H7 (cell line): ENCODE results near the gene PDIK1L. TPM values are rescaled to one million over a fixed set of nuclear protein-coding genes. Genes with fewer than 3 reads are reported as not detected.

ENCODE experiments used
- DNase-seq: peaks from one replicate; pipeline ENCODE4 v3.0.0; 2012
- H3K27me3 ChIP-seq: 2 replicates; pipeline ENCODE4 v1.6.0; 2011; ENCODE audit warnings: mild to moderate bottlenecking, low read length; ENCODE audit not compliant: control insufficient read depth, insufficient read depth
- H3K36me3 ChIP-seq: replicated peaks from 2 replicates; pipeline ENCODE4 v1.5.1; 2011; ENCODE audit warnings: low read length; ENCODE audit not compliant: control insufficient read depth, insufficient read depth
- H3K4me3 ChIP-seq: 2 replicates; pipeline ENCODE4 v1.5.1; 2011; ENCODE audit warnings: low read depth, mild to moderate bottlenecking, control low read depth, low read length, moderate library complexity; ENCODE audit not compliant: insufficient read depth
- total RNA-seq: library from RNA; depleted of rRNA; stranded (reverse); fragments of >200 nt; shearing (Covaris generic); gene quantifications from 2 replicates; pipeline ENCODE4 v1.2.3, GENCODE V29; 2014

The PDIK1L gene
- total RNA-seq, 1 experiment from 2014 or later, result 6.0 TPM

DNA sequence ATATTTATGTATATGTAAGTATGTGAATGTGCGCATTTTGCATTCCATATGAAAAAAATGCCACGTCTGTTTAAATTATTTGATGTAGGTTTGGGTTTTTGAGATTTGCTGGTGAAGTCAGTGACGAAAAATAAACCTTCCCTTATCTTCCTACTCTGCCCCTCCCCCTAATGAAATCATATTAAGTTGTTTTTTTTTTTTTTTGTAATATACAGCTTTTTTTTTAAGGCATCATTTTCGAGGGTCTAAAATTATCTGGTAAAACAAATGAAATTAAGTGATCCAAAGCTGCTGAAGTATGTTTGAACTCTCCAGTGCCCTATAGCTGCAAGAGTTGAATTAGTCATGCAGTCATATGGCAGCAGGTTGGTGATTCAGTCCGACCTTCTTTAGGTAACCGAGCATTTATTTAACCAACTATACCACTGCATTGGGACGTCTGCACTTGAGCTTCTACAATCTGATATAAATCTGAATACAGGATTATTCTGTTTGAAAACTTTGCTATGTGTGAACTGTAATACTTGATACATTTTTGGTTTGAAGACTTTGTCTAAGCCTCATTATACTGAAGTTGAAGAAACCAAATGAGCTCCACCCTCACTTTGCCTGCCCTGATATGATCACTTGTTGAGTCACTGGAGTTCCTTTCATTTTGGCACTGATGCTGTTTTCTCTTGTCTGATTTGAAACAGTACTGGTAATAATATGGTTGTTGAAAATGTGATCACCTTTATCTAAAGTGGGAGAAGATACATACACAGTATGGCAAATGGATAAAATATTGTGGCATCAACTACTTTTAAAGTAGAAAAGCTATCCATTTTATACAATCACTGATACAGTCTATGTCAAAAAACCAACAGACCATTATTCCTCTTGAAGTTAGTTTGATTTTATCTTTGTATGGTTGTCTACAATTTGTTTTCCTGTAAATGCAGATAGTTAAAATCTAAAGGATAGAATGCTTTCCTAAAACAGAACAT is 11.7 kb downstream of the PDIK1L start:
- DNase-seq, result no peak
- no peaks in the 10 kb centered on the region for H3K27me3 ChIP-seq
- H3K4me3 ChIP-seq, result no peak overlapping the region
- H3K36me3 ChIP-seq, result peaks cover 2% of the 10 kb centered on the region; the same call in 1 of the 2 replicates

DNA sequence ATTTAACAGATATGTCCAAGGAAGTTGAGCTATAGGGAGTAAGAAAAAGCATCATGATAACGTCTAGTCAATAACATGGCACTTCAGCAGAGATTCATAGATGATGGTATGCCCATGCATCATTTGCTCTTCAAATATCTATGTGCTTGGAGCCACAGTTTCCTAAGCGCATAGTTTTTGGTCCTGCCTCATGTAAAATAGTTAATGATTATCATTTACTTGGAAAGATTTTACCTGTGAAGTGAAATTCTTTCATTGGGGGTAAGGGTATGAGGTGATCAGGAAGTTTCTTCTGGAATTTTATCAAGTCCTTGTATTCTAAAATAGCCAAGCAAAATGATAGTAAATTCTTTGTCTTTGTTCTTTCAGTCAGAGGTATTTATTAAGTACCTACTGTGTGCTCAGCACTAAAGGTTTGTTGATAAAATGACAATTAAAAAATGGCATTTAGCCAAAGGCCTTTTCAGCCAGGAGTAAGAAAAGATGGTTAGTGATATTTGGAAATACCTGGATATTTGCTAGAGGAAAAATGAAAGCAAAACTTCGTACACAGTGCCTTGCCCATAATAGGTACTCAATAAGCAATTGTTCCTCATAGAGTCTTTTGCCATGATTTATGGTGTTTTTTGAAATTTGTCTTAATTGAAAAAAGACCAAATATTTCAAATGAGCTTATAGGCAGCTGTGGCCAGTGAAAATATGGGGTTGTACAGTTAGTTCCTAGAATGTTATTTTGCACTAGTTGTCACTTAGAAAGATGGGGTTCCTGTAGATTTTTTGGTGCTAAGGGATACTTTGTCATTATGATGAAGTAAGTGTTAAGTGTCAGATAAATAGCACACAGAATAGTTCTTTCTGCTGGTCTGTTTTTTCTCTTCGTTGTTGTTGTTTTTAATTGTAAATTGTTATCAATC is 13.1 kb downstream of the PDIK1L start:
- Histone ChIP-seq H3K36me3 (peaks cover 2% of the 10 kb centered on the region; the same call in 1 of the 2 replicates), H3K4me3 (no peak overlapping the region), H3K27me3 (no peaks in the 10 kb centered on the region)
- no peak for DNase-seq

DNA sequence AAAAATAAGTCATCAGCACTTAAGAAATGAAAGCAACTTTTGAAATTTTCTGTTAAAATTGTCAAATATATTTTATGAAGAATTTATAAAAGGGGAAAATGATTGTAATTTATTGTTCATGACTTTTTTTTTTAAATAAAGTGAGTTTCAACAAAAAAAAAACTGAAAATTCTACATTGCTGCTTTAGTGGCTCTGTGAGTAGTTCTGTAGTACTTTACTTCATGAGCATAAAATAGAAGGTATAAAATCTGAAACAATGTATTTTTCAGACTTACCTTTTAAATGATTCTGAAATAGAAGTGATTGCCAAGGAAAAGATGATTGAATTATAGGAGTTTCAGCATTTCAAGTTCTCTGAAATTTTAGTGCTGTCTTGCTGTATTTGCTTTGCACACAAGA is 13.8 kb downstream of the PDIK1L start:
- Histone ChIP-seq H3K4me3 (no peak overlapping the region), H3K36me3 (peaks cover 2% of the 10 kb centered on the region; the same call in 1 of the 2 replicates), H3K27me3 (no peaks in the 10 kb centered on the region)
- no peak for DNase-seq

DNA sequence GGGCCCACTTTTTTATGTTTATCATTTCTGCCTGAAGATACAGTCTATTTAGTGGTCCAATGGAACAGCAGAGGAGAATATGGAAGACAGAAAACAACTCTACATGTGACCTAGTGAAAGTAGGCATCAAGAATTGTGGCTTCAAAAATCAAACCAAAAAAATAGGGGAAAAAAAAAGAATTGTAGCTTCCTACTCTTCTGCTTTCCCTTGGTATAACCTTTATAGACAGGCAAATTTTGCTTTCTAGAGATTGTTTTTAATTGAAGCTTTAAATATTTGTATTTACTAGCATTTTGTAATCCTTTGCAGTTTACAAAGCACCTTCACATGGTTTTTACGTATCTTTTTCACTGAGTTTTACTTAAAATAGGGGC is 14.3 kb downstream of the PDIK1L start:
- DNase-seq, result no peak
- H3K36me3 ChIP-seq, result peaks cover 2% of the 10 kb centered on the region; the same call in 1 of the 2 replicates
- H3K4me3 ChIP-seq, result no peak overlapping the region
- H3K27me3 ChIP-seq, result no peaks in the 10 kb centered on the region

DNA sequence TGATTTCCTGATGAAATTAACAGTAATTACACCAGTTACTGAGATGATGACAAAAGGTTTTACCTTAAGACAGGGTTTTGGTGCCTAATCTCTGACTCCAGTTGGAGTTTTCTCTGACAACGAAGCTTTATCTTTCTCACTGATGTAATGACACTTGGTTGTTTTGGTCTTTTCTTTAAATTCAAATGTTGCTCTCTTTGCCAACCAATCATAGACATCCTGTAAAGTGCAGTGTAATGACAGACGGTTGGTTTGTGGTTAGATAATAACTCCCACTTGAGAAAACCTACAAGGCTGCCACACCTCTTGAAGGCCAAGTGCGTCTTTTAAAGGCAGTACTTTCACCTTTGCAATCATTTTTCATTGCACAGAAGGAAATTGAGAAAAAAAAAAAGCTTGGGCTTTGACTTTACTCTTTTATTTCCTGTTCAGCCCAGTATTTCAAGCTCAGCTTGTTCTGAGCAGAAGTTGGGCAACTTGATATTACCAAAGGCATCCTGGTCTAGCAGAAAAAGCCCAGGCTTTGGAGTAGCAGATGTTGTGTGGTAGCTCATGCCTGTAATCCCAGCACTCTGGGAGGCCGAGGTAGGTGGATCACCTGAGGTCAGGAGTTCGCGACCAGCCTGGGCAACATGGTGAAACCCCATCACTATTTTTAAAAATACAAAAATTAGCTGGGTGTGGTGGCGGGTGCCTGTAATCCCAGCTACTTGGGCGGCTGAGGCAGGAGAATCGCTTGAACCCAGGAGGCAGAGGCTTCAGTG is 14.9 kb downstream of the PDIK1L start:
- DNase-seq, result no peak
- Histone ChIP-seq H3K27me3 (no peaks in the 10 kb centered on the region), H3K36me3 (peaks cover 2% of the 10 kb centered on the region; the same call in 1 of the 2 replicates), H3K4me3 (no peak overlapping the region)

DNA sequence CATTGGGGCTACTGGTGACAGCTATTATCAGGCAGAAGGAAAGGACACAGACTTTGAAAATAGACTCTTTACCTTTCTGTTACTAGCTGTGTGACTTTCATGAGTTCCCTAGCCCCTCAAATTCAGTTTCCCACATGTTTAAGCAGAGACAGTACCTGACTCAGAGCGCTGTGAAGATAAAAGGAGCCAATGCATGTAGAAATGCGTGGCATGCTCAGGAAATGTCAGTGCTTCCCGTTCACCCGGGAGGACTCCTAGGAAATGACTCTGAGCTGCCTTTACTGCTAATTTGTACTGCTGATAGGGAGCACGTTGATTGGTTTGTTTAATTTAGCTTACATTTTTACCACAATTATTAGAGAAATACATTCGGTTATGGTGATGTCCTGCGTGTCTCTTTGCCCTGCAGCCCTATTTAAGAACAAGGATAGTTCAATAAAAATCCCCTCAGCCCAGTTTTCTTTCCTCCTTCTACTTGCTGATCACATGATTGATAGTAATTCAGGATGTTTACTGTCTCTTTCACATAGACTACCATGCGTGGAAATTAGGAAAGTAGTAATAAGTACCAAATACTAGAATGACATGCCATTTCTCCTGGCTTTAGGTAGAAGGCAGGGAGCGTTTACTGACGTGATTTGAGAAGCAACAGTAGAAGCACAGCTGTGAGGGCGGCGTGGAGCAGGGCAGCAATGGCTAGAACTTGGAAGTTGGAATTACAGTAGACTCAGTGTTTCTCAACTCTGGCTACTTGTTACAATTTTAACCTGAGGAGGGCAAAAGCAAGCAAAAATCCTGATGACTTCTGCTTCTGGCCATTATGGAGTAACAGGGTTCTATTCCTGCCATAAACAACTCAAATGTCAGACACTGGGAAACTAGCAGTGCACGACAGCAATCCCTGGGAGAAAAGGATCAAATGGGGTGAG is 15.9 kb downstream of the PDIK1L start:
- Histone ChIP-seq H3K27me3 (no peaks in the 10 kb centered on the region), H3K4me3 (no peak overlapping the region), H3K36me3 (no peaks in the 10 kb centered on the region; the same call in 1 of the 2 replicates)
- DNase-seq, result no peak

DNA sequence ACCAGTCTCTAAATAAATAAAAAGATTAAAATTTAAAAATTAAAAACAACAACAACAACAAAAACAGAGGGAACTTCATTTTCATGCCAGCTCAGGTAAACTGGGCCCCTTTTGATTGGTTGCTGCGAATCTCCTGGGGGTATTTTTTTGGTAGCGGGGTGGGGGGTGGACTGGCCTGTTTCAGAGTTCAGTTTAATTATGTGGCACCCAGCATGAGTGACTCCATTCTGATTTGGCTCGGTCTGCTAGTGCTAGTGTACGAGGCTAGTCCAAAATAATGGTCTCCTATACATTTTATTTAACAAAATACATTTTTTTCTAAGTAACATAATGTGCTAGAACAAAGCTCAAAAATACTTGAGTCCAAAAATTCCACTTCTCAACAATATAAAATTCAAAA is 18.2 kb downstream of the PDIK1L start:
- Histone ChIP-seq H3K27me3 (no peaks in the 10 kb centered on the region), H3K36me3 (no peaks in the 10 kb centered on the region), H3K4me3 (no peak overlapping the region)
- no peak for DNase-seq

DNA sequence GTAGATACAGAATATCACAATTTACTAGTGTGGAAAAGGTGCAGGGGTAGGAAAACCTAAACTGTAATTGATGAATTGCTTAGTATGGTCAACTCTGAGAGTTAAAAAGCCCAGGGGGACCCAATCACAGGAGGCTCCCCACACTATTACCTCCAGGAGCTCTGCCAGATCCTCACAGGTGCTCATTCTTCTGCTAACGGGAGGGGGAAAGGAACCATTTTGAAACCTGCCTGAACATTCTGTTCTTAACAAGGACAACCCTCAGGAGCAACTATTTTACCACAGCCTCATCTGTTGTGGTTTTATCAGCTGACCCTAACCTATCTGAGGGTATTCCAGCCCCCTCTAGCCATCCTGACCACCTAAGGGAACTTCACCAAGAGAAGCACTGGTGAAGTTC is 19.1 kb downstream of the PDIK1L start:
- no peak overlapping the region for H3K4me3 ChIP-seq
- H3K36me3 ChIP-seq, result no peaks in the 10 kb centered on the region
- DNase-seq, result no peak
- no peaks in the 10 kb centered on the region for H3K27me3 ChIP-seq

DNA sequence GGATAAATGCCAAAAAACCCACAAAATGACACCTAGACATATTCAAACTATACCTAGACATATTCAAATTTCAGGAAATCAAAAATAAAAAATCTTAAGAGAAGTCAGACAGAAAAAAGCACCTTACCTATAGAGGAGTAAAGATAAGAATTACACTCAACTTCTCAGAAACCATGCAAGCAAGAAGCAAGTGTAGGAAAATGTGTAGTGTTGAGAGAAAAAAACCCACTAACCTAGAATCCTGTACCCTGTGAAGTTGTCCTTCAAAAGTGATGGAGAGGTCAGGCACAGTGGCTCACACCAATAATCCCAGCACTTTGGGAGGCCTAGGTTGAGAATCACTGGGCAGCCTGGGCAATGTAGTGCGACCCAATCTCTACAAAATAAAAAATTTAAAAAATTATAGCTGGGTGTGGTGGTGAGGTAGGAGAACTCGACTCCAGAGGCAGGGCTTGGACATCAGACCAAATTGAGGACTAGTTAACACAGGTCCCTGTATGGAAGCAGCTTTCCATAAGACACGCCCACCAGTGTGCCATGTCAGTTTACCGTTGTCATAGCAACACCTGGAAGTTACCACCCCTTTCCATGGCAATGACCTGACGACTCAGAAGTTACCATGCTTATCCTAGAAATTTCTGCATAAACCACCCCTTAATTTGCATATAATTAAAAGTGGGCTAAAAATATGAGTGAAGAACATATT is 20.7 kb downstream of the PDIK1L start:
- no peak overlapping the region for H3K4me3 ChIP-seq
- DNase-seq, result peak; percentile 42
- H3K27me3 ChIP-seq, result no peaks in the 10 kb centered on the region
- H3K36me3 ChIP-seq, result no peaks in the 10 kb centered on the region

DNA sequence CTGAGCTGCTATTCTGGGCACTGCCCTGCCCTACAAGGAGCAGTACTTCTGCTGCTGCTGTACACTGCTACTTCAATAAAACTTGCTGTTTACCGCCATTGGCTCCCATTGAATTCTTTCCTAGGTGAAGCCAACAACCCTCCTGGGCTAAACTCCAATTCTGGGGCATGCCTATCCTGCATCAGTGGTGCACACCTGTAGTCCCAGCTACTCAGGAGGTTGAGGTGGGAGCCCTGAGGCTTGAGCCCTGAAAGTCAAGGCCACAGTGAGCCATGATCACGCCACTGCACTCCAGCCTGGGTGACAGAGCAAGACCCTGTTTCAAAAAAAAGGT is 21.2 kb downstream of the PDIK1L start:
- no peaks in the 10 kb centered on the region for H3K27me3 ChIP-seq
- DNase-seq, result no peak
- H3K36me3 ChIP-seq, result no peaks in the 10 kb centered on the region
- H3K4me3 ChIP-seq, result no peak overlapping the region

DNA sequence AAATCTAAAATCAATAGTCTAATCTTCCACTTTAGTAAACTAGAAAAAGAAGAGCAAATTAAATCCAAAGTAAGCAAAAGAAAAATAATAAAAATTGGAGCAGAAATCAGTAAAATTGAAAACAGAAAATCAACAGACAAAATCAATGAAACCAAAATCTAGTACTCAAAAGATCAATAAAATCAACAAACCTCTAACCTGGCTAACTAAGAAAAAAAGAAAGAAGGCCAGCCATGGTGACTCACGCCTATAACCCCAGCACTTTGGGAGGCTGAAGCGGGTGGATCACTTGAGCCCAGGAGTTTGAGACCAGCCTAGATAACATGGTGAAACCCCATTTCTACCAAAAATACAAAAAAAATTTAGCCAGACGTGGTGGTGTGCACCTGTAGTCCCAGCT is 22.8 kb downstream of the PDIK1L start:
- H3K36me3 ChIP-seq, result no peaks in the 10 kb centered on the region
- no peak for DNase-seq
- no peaks in the 10 kb centered on the region for H3K27me3 ChIP-seq
- H3K4me3 ChIP-seq, result no peak overlapping the region

DNA sequence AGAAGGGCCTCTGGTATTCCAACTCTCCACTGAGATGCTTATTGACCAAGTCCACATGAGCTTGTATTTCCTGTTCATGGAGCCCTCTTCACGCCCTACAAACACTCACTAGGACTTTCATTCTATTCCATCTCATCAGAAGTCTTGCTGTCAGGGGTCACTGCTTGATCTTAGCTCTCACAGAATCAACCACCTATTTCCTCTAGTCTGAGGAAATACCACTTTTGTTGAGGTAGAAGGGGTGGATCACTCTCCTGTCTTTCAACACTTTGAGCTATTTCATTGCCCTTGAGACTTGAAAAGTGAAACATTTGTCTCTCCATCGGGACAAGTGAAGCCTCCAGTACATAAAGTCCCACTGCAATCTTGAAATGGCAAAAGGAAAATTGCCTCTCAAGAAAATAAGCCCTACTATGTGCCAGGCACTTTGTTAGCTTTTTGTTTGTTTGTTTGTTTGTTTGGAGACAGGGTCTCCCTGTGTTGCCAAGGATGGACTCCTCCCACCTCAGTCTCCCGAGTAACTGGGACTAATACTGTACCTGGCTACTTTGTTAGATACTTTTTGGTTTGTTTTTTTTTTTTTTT is 27.4 kb downstream of the PDIK1L start:
- H3K27me3 ChIP-seq, result no peaks in the 10 kb centered on the region
- H3K4me3 ChIP-seq, result no peak overlapping the region
- H3K36me3 ChIP-seq, result no peaks in the 10 kb centered on the region
- DNase-seq, result no peak

DNA sequence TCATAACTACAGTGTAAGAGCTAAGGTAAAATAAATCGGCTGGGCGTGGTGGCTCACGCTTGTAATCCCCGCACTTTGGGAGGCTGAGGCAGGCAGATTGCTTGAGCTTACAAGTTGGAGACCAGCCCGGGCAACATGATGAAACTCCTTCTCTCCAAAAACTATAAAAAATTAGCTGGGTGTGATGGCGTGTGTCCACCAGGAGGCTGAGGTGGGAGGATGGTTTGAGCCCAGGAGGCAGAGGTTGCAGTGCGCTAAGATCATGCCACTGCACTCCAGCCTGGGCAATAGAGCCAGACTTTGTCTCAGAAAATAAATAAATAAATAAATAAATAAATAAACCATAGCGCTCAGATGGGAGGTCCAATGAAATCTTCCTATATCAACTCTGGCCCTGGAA is 30.5 kb downstream of the PDIK1L start:
- peaks cover 5% of the 10 kb centered on the region for H3K27me3 ChIP-seq
- no peaks in the 10 kb centered on the region for H3K36me3 ChIP-seq
- H3K4me3 ChIP-seq, result no peak overlapping the region
- no peak for DNase-seq
